ENCODE measurements around the gene SLC45A3.

SLC45A3 gene

GRCh38 chr1:205626216-205626615, 54.1 kb downstream of the SLC45A3 start:
- no peak overlapping the region for H3K27ac ChIP-seq
- TF ChIP-seq CTCF (conservative IDR thresholded peaks at IDR 0.05) = no peak
- no peak for TF ChIP-seq ZFX (IDR thresholded peaks at IDR 0.05)

- no peak overlapping the region for H3K27ac ChIP-seq
- TF ChIP-seq ZFX (IDR thresholded peaks at IDR 0.05) (no peak), CTCF (conservative IDR thresholded peaks at IDR 0.05) (no peak)
Measured at GRCh38 chr1:205623646-205624045, 56.7 kb downstream of the SLC45A3 start.

- no peak for TF ChIP-seq CTCF (conservative IDR thresholded peaks at IDR 0.05)
- TF ChIP-seq ZFX (IDR thresholded peaks at IDR 0.05) = no peak
- 0 out of 2 replicates have a peak overlapping the region, but pooled peaks have one; percentile 13 for H3K27ac ChIP-seq
Measured at GRCh38 chr1:205620269-205620668, 60.0 kb downstream of the SLC45A3 start.

GRCh38 chr1:205619376-205619775, 60.9 kb downstream of the SLC45A3 start:
- H3K27ac ChIP-seq = no peak overlapping the region
- TF ChIP-seq ZFX (IDR thresholded peaks at IDR 0.05) (no peak), CTCF (conservative IDR thresholded peaks at IDR 0.05) (no peak)

- no peak for TF ChIP-seq CTCF (conservative IDR thresholded peaks at IDR 0.05)
- TF ChIP-seq ZFX (IDR thresholded peaks at IDR 0.05) = no peak
- no peak overlapping the region for H3K27ac ChIP-seq
Measured at GRCh38 chr1:205616563-205617293, 63.6 kb downstream of the SLC45A3 start.

- TF ChIP-seq ZFX (IDR thresholded peaks at IDR 0.05) (no peak), CTCF (conservative IDR thresholded peaks at IDR 0.05) (no peak)
- no peak overlapping the region for H3K27ac ChIP-seq
Measured at GRCh38 chr1:205615789-205616188, 64.5 kb downstream of the SLC45A3 start.

GRCh38 chr1:205613854-205614412, 66.4 kb downstream of the SLC45A3 start:
- H3K27ac ChIP-seq = no peak overlapping the region
- no peak for TF ChIP-seq ZFX (IDR thresholded peaks at IDR 0.05)
- TF ChIP-seq CTCF (conservative IDR thresholded peaks at IDR 0.05) = no peak

All from C4-2B (cell line).